ENCODE measurements around the gene ZNF423.

ZNF423 gene

GRCh38 chr16:49452578-49452977, 403.3 kb downstream of the ZNF423 start:
- TF ChIP-seq CTCF (conservative IDR thresholded peaks at IDR 0.05): no peak
- H3K27ac ChIP-seq: no peak overlapping the region

GRCh38 chr16:49452108-49452507, 403.8 kb downstream of the ZNF423 start:
- no peak overlapping the region for H3K27ac ChIP-seq
- TF ChIP-seq CTCF (conservative IDR thresholded peaks at IDR 0.05): no peak

- no peak for TF ChIP-seq CTCF (conservative IDR thresholded peaks at IDR 0.05)
- no peak overlapping the region for H3K27ac ChIP-seq
Measured at GRCh38 chr16:49446805-49447204, 409.1 kb downstream of the ZNF423 start.

- no peak for TF ChIP-seq CTCF (conservative IDR thresholded peaks at IDR 0.05)
- H3K27ac ChIP-seq: no peak overlapping the region
Measured at GRCh38 chr16:49443576-49443975, 412.3 kb downstream of the ZNF423 start.

GRCh38 chr16:49442805-49443204, 413.1 kb downstream of the ZNF423 start:
- H3K27ac ChIP-seq: no peak overlapping the region
- TF ChIP-seq CTCF (conservative IDR thresholded peaks at IDR 0.05): no peak

GRCh38 chr16:49441366-49441780, 414.5 kb downstream of the ZNF423 start:
- peak; percentile 20; the same call in 1 of the 2 replicates for TF ChIP-seq CTCF (conservative IDR thresholded peaks at IDR 0.05)
- no peak overlapping the region for H3K27ac ChIP-seq

GRCh38 chr16:49440156-49441065, 415.5 kb downstream of the ZNF423 start:
- H3K27ac ChIP-seq: no peak overlapping the region
- TF ChIP-seq CTCF (conservative IDR thresholded peaks at IDR 0.05): no peak

All from VCaP (cell line).